ENCODE data around the gene DUSP11.

- no peak for TF ChIP-seq POLR2A (IDR thresholded peaks at IDR 0.05)
- peak in 1 of 5 experiments; percentile 1 for TF ChIP-seq CTCF (IDR thresholded peaks at IDR 0.05)
- no peak for TF ChIP-seq EP300 (IDR thresholded peaks at IDR 0.05)
Observed at GRCh38 chr2:73780237-73780582, 307 bp upstream of the DUSP11 start.
